Measurements from ENCODE around the gene VSTM2L.
"Not testable (repeated sequence)": the region's sequence is repeated elsewhere in the genome, so short reads cannot be mapped to it uniquely, and the experiment has no call there.

The VSTM2L gene
- 0 reads per million in 3 donors for total RNA-seq

GRCh38 chr20:37902504-37903313 is at the start of gene VSTM2L:
Gene VSTM2L, plus strand, starts transcription at chr20:37903127. Its CDS starts 224 bp downstream, at chr20:37903351.
- peaks cover 2% of the 10 kb centered on the region for H3K4me1 ChIP-seq (ENCODE audit: control insufficient read depth, insufficient read depth, low read length, poor library complexity, severe bottlenecking)
- H3K36me3 ChIP-seq (ENCODE audit: control insufficient read depth, insufficient read depth, low read length), result no peaks in the 10 kb centered on the region
- no peak within 1 kb of the TSS for H3K4me3 ChIP-seq (ENCODE audit: insufficient read depth, low read depth, low read length, poor library complexity, severe bottlenecking)
- DNase-seq, result no peak
- H3K27me3 ChIP-seq (replicated peaks; ENCODE audit: control insufficient read depth, insufficient read depth, low read length, poor library complexity, severe bottlenecking), result no peaks in the 10 kb centered on the region
- H3K27ac ChIP-seq (ENCODE audit: insufficient read depth, low read length, poor library complexity, severe bottlenecking), result no peak within 1 kb of the TSS
- H3K9me3 ChIP-seq (ENCODE audit: control insufficient read depth, low read length), result no peaks in the 10 kb centered on the region

GRCh38 chr20:37853823-37854375 is 49.0 kb upstream of the VSTM2L start:
- Histone ChIP-seq H3K4me1 (ENCODE audit: control insufficient read depth, insufficient read depth, low read length, poor library complexity, severe bottlenecking) (no peaks in the 10 kb centered on the region), H3K27me3 (replicated peaks; ENCODE audit: control insufficient read depth, insufficient read depth, low read length, poor library complexity, severe bottlenecking) (no peaks in the 10 kb centered on the region), H3K36me3 (ENCODE audit: control insufficient read depth, insufficient read depth, low read length) (peaks cover 27% of the 10 kb centered on the region), H3K4me3 (ENCODE audit: insufficient read depth, low read depth, low read length, poor library complexity, severe bottlenecking) (no peak overlapping the region), H3K9me3 (ENCODE audit: control insufficient read depth, low read length) (no peaks in the 10 kb centered on the region), H3K27ac (ENCODE audit: insufficient read depth, low read length, poor library complexity, severe bottlenecking) (no peak overlapping the region)
- DNase-seq, result no peak

- DNase-seq; H3K4me3 ChIP-seq (ENCODE audit: insufficient read depth, low read depth, low read length, poor library complexity, severe bottlenecking); H3K27ac ChIP-seq (ENCODE audit: insufficient read depth, low read length, poor library complexity, severe bottlenecking); H3K4me1 ChIP-seq (ENCODE audit: control insufficient read depth, insufficient read depth, low read length, poor library complexity, severe bottlenecking); H3K27me3 ChIP-seq (replicated peaks; ENCODE audit: control insufficient read depth, insufficient read depth, low read length, poor library complexity, severe bottlenecking); H3K9me3 ChIP-seq (ENCODE audit: control insufficient read depth, low read length): not testable (repeated sequence)
- H3K36me3 ChIP-seq (ENCODE audit: control insufficient read depth, insufficient read depth, low read length), result peaks cover 34% of the 10 kb centered on the region
Observed at GRCh38 chr20:37856034-37856433, 46.9 kb upstream of the VSTM2L start.

GRCh38 chr20:37856932-37857660 is 45.8 kb upstream of the VSTM2L start:
- Histone ChIP-seq H3K4me3 (ENCODE audit: insufficient read depth, low read depth, low read length, poor library complexity, severe bottlenecking) (no peak overlapping the region), H3K4me1 (ENCODE audit: control insufficient read depth, insufficient read depth, low read length, poor library complexity, severe bottlenecking) (no peaks in the 10 kb centered on the region), H3K27me3 (replicated peaks; ENCODE audit: control insufficient read depth, insufficient read depth, low read length, poor library complexity, severe bottlenecking) (no peaks in the 10 kb centered on the region), H3K36me3 (ENCODE audit: control insufficient read depth, insufficient read depth, low read length) (peaks cover 36% of the 10 kb centered on the region), H3K27ac (ENCODE audit: insufficient read depth, low read length, poor library complexity, severe bottlenecking) (no peak overlapping the region), H3K9me3 (ENCODE audit: control insufficient read depth, low read length) (no peaks in the 10 kb centered on the region)
- no peak for DNase-seq

- H3K27me3 ChIP-seq (replicated peaks; ENCODE audit: control insufficient read depth, insufficient read depth, low read length, poor library complexity, severe bottlenecking), result no peaks in the 10 kb centered on the region
- peaks cover 38% of the 10 kb centered on the region for H3K36me3 ChIP-seq (ENCODE audit: control insufficient read depth, insufficient read depth, low read length)
- no peak overlapping the region for H3K4me3 ChIP-seq (ENCODE audit: insufficient read depth, low read depth, low read length, poor library complexity, severe bottlenecking)
- H3K4me1 ChIP-seq (ENCODE audit: control insufficient read depth, insufficient read depth, low read length, poor library complexity, severe bottlenecking), result no peaks in the 10 kb centered on the region
- no peaks in the 10 kb centered on the region for H3K9me3 ChIP-seq (ENCODE audit: control insufficient read depth, low read length)
- no peak overlapping the region for H3K27ac ChIP-seq (ENCODE audit: insufficient read depth, low read length, poor library complexity, severe bottlenecking)
- no peak for DNase-seq
Observed at GRCh38 chr20:37859406-37860171, 43.3 kb upstream of the VSTM2L start.

- peaks cover 38% of the 10 kb centered on the region for H3K36me3 ChIP-seq (ENCODE audit: control insufficient read depth, insufficient read depth, low read length)
- H3K27me3 ChIP-seq (replicated peaks; ENCODE audit: control insufficient read depth, insufficient read depth, low read length, poor library complexity, severe bottlenecking), result no peaks in the 10 kb centered on the region
- H3K27ac ChIP-seq (ENCODE audit: insufficient read depth, low read length, poor library complexity, severe bottlenecking), result no peak overlapping the region
- no peak for DNase-seq
- no peak overlapping the region for H3K4me3 ChIP-seq (ENCODE audit: insufficient read depth, low read depth, low read length, poor library complexity, severe bottlenecking)
- H3K9me3 ChIP-seq (ENCODE audit: control insufficient read depth, low read length), result no peaks in the 10 kb centered on the region
- no peaks in the 10 kb centered on the region for H3K4me1 ChIP-seq (ENCODE audit: control insufficient read depth, insufficient read depth, low read length, poor library complexity, severe bottlenecking)
Observed at GRCh38 chr20:37863289-37863688, 39.6 kb upstream of the VSTM2L start.

- Histone ChIP-seq H3K27me3 (replicated peaks; ENCODE audit: control insufficient read depth, insufficient read depth, low read length, poor library complexity, severe bottlenecking) (no peaks in the 10 kb centered on the region), H3K4me3 (ENCODE audit: insufficient read depth, low read depth, low read length, poor library complexity, severe bottlenecking) (no peak overlapping the region), H3K4me1 (ENCODE audit: control insufficient read depth, insufficient read depth, low read length, poor library complexity, severe bottlenecking) (no peaks in the 10 kb centered on the region), H3K27ac (ENCODE audit: insufficient read depth, low read length, poor library complexity, severe bottlenecking) (no peak overlapping the region), H3K9me3 (ENCODE audit: control insufficient read depth, low read length) (no peaks in the 10 kb centered on the region), H3K36me3 (ENCODE audit: control insufficient read depth, insufficient read depth, low read length) (peaks cover 45% of the 10 kb centered on the region)
- DNase-seq, result no peak
Observed at GRCh38 chr20:37864298-37864697, 38.6 kb upstream of the VSTM2L start.

- H3K27ac ChIP-seq (ENCODE audit: insufficient read depth, low read length, poor library complexity, severe bottlenecking), result no peak overlapping the region
- peaks cover 41% of the 10 kb centered on the region for H3K36me3 ChIP-seq (ENCODE audit: control insufficient read depth, insufficient read depth, low read length)
Observed at GRCh38 chr20:37866051-37866450, 36.9 kb upstream of the VSTM2L start.

GRCh38 chr20:37867289-37868195 is 35.4 kb upstream of the VSTM2L start:
- H3K4me1 ChIP-seq (ENCODE audit: control insufficient read depth, insufficient read depth, low read length, poor library complexity, severe bottlenecking), result no peaks in the 10 kb centered on the region
- DNase-seq, result no peak
- no peaks in the 10 kb centered on the region for H3K9me3 ChIP-seq (ENCODE audit: control insufficient read depth, low read length)
- H3K36me3 ChIP-seq (ENCODE audit: control insufficient read depth, insufficient read depth, low read length), result peaks cover 43% of the 10 kb centered on the region
- no peaks in the 10 kb centered on the region for H3K27me3 ChIP-seq (replicated peaks; ENCODE audit: control insufficient read depth, insufficient read depth, low read length, poor library complexity, severe bottlenecking)
- no peak overlapping the region for H3K27ac ChIP-seq (ENCODE audit: insufficient read depth, low read length, poor library complexity, severe bottlenecking)
- no peak overlapping the region for H3K4me3 ChIP-seq (ENCODE audit: insufficient read depth, low read depth, low read length, poor library complexity, severe bottlenecking)

More at GRCh38 chr20:37866051-37866450, 36.9 kb upstream of the VSTM2L start:
- Histone ChIP-seq H3K4me3 (ENCODE audit: insufficient read depth, low read depth, low read length, poor library complexity, severe bottlenecking) (no peak overlapping the region), H3K9me3 (ENCODE audit: control insufficient read depth, low read length) (no peaks in the 10 kb centered on the region), H3K27me3 (replicated peaks; ENCODE audit: control insufficient read depth, insufficient read depth, low read length, poor library complexity, severe bottlenecking) (no peaks in the 10 kb centered on the region), H3K4me1 (ENCODE audit: control insufficient read depth, insufficient read depth, low read length, poor library complexity, severe bottlenecking) (no peaks in the 10 kb centered on the region)
- DNase-seq, result no peak

Measured in effector memory CD4-positive, alpha-beta T cell (primary cell).